OCI-LY3 (cell line): Measurements from ENCODE around the gene GALNT3.
A peak's percentile ranks its signal among the peaks of the same experiment; 100 is the strongest.

ENCODE experiments used
- H2AFZ ChIP-seq: fragments of 200-600, 300-600 bp; shearing (Covaris generic); 2 replicates; pipeline ENCODE4 v1.6.0; 2014; ENCODE audit warnings: antibody characterized with exemption, low read depth, low read length
- H3K27ac ChIP-seq: fragments of 200-600, 300-600 bp; sonication (generic); 2 replicates; pipeline ENCODE4 v1.5.1; 2014; ENCODE audit warnings: mild to moderate bottlenecking, low read length, moderate library complexity, mixed read lengths
- H3K27me3 ChIP-seq: fragments of 200-600, 300-600 bp; sonication (generic); 2 replicates; pipeline ENCODE4 v1.6.1; 2014; ENCODE audit warnings: low read depth, low read length, mixed read lengths
- H3K36me3 ChIP-seq: fragments of 200-600, 300-600 bp; sonication (generic); replicated peaks from 2 replicates; pipeline ENCODE3; 2014; ENCODE audit warnings: low read depth, low read length, mixed read lengths
- H3K4me1 ChIP-seq: fragments of 300-600, 200-600 bp; sonication (generic); 2 replicates; pipeline ENCODE4 v1.6.1; 2014; ENCODE audit warnings: low read length, mixed read lengths
- H3K4me2 ChIP-seq: fragments of 200-600, 300-600 bp; sonication (generic); 2 replicates; pipeline ENCODE4 v1.6.1; 2014; ENCODE audit warnings: low read length, mixed read lengths
- H3K4me3 ChIP-seq: fragments of 300-600, 200-600 bp; sonication (generic); 2 replicates; pipeline ENCODE4 v1.5.1; 2014; ENCODE audit warnings: antibody characterized with exemption, mild to moderate bottlenecking, low read length, moderate library complexity
- H3K79me2 ChIP-seq: fragments of 300-600, 200-600 bp; shearing (Covaris generic); 2 replicates; pipeline ENCODE4 v1.6.1; 2014; ENCODE audit warnings: mild to moderate bottlenecking, low read length, mixed read lengths
- H3K9ac ChIP-seq: fragments of 300-600, 200-600 bp; shearing (Covaris generic); 2 replicates; pipeline ENCODE4 v1.6.0; 2014; ENCODE audit warnings: mild to moderate bottlenecking, low read length, moderate library complexity
- H3K9me3 ChIP-seq: fragments of 200-600, 300-600 bp; shearing (Covaris generic); 2 replicates; pipeline ENCODE4 v1.6.1; 2014; ENCODE audit warnings: low read length, mixed read lengths; ENCODE audit not compliant: insufficient read depth
- H4K20me1 ChIP-seq: fragments of 200-600, 300-600 bp; sonication (generic); 2 replicates; pipeline ENCODE4 v1.6.1; 2016; ENCODE audit warnings: low read length, mixed read lengths; ENCODE audit not compliant: insufficient read depth
- EZH2phosphoT487 ChIP-seq: fragments of 200-600 bp; shearing (Covaris generic); IDR thresholded peaks from 2 replicates; pipeline ENCODE4 v1.6.1; 2018; ENCODE audit warnings: antibody characterized with exemption, mixed run types, low read depth
- TF ChIP-seq, protein P1 (sequence below): fragments of 200-600, 300-600 bp; sonication (generic); IDR thresholded peaks from 2 replicates; pipeline ENCODE4 v1.5.1; 2014; ENCODE audit warnings: antibody characterized with exemption, low read length, low read depth

Gene GALNT3

GRCh38 chr2:165779706-165780105 lies 14.3 kb downstream of the GALNT3 start:
- Histone ChIP-seq H3K27ac (no peak overlapping the region), H2AFZ (no peak overlapping the region), H3K9me3 (peaks cover 3% of the 10 kb centered on the region; the same call in 1 of the 2 replicates), H3K9ac (no peak overlapping the region), H3K4me2 (no peak overlapping the region), H3K27me3 (no peaks in the 10 kb centered on the region), H3K79me2 (no peaks in the 10 kb centered on the region), H3K4me1 (no peaks in the 10 kb centered on the region), H3K36me3 (peaks cover 6% of the 10 kb centered on the region), H3K4me3 (no peak overlapping the region), H4K20me1 (no peaks in the 10 kb centered on the region)
- TF ChIP-seq, protein P1, sequence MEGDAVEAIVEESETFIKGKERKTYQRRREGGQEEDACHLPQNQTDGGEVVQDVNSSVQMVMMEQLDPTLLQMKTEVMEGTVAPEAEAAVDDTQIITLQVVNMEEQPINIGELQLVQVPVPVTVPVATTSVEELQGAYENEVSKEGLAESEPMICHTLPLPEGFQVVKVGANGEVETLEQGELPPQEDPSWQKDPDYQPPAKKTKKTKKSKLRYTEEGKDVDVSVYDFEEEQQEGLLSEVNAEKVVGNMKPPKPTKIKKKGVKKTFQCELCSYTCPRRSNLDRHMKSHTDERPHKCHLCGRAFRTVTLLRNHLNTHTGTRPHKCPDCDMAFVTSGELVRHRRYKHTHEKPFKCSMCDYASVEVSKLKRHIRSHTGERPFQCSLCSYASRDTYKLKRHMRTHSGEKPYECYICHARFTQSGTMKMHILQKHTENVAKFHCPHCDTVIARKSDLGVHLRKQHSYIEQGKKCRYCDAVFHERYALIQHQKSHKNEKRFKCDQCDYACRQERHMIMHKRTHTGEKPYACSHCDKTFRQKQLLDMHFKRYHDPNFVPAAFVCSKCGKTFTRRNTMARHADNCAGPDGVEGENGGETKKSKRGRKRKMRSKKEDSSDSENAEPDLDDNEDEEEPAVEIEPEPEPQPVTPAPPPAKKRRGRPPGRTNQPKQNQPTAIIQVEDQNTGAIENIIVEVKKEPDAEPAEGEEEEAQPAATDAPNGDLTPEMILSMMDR = no peak
- no peak for TF ChIP-seq EZH2phosphoT487

DNA sequence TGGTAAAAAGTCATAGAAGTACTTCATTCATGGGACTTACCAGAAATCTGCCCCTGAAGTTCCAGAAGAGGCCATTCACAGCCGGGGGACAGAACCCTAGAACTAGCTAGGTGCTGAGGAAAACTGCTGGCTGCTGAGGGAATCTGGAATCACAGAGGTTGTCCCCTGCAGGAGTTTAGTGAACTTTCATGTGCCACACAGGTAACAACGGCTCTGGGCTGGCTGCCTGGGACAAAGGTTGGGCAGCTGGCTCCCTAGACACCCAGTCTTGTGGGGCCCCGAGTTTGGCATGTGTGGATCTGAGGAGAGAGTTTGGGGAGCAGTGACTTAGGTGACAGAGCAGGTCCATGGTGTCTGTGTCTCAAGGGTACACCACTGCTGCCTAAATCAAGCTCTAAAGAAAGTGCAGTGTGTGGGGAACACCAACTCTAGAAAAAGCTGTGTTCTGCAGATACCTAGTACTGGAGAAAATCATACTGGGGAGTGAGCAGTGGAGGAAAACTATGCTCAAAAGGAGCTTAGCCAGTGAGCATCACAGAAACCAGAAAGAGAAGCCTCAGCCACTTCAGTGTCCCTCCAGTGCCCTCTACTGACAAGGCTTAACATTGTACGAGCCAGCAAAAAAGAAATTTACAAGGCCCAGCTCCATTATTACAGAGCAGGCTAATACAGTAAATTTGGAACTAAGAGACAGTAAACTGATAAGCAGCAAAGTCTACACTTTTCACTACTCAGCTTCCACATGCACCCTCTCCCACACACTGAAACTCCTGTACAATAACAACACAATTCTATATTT lies 15.2 kb downstream of the GALNT3 start:
- no peak overlapping the region for H3K4me2 ChIP-seq
- H3K9me3 ChIP-seq = peaks cover 3% of the 10 kb centered on the region; the same call in 1 of the 2 replicates
- no peaks in the 10 kb centered on the region for H4K20me1 ChIP-seq
- H3K4me1 ChIP-seq = no peaks in the 10 kb centered on the region
- no peak for TF ChIP-seq EZH2phosphoT487
- TF ChIP-seq, protein P1 = peak; percentile 40
- no peak overlapping the region for H3K9ac ChIP-seq
- H3K4me3 ChIP-seq = no peak overlapping the region
- H3K36me3 ChIP-seq = peaks cover 6% of the 10 kb centered on the region
- H3K27me3 ChIP-seq = no peaks in the 10 kb centered on the region
- no peak overlapping the region for H2AFZ ChIP-seq
- H3K27ac ChIP-seq = no peak overlapping the region
- H3K79me2 ChIP-seq = no peaks in the 10 kb centered on the region

- Histone ChIP-seq H3K79me2 (no peaks in the 10 kb centered on the region), H3K9me3 (peaks cover 3% of the 10 kb centered on the region; the same call in 1 of the 2 replicates), H2AFZ (no peak overlapping the region), H4K20me1 (no peaks in the 10 kb centered on the region), H3K27me3 (no peaks in the 10 kb centered on the region), H3K4me3 (no peak overlapping the region), H3K36me3 (peaks cover 6% of the 10 kb centered on the region), H3K4me2 (no peak overlapping the region), H3K4me1 (no peaks in the 10 kb centered on the region), H3K27ac (no peak overlapping the region), H3K9ac (no peak overlapping the region)
- TF ChIP-seq, protein P1 = no peak
- TF ChIP-seq EZH2phosphoT487 = no peak
Observed at GRCh38 chr2:165778187-165778556, 15.9 kb downstream of the GALNT3 start.

GRCh38 chr2:165777522-165778186 lies 16.4 kb downstream of the GALNT3 start:
- Histone ChIP-seq H3K79me2 (no peaks in the 10 kb centered on the region), H3K27ac (no peak overlapping the region), H3K9ac (no peak overlapping the region), H3K4me1 (no peaks in the 10 kb centered on the region), H4K20me1 (no peaks in the 10 kb centered on the region), H3K4me3 (no peak overlapping the region), H3K27me3 (no peaks in the 10 kb centered on the region), H2AFZ (no peak overlapping the region), H3K9me3 (peaks cover 3% of the 10 kb centered on the region; the same call in 1 of the 2 replicates), H3K36me3 (peaks cover 6% of the 10 kb centered on the region), H3K4me2 (no peak overlapping the region)
- no peak for TF ChIP-seq EZH2phosphoT487
- TF ChIP-seq, protein P1 = no peak
